Fibroblast of skin of left biceps (primary cell): ENCODE results near the gene DGKI.
"Not testable (repeated sequence)": the region's sequence is repeated elsewhere in the genome, so short reads cannot be mapped to it uniquely, and the experiment has no call there.

ENCODE experiments used
- DNase-seq, 2 experiments: peaks; one replicate each; pipeline ENCODE4 v3.0.0-alpha.2; 2013; ENCODE audit warnings: low read depth in 2 of 2

Gene DGKI

GRCh38 chr7:137835486-137836112 lies 11.2 kb downstream of the DGKI start:
- DNase-seq = no peak

- no peak for DNase-seq
Observed at GRCh38 chr7:137834552-137834951, 12.2 kb downstream of the DGKI start.

- DNase-seq = not testable (repeated sequence)
Observed at GRCh38 chr7:137832990-137833389, 13.8 kb downstream of the DGKI start.

- DNase-seq = no peak
Observed at GRCh38 chr7:137832382-137832781, 14.4 kb downstream of the DGKI start.

GRCh38 chr7:137831555-137831954 lies 15.2 kb downstream of the DGKI start:
- not testable (repeated sequence) for DNase-seq

GRCh38 chr7:137829337-137829992 lies 17.3 kb downstream of the DGKI start:
- no peak for DNase-seq

- DNase-seq = no peak
Observed at GRCh38 chr7:137828456-137828855, 18.3 kb downstream of the DGKI start.

- DNase-seq = no peak
Observed at GRCh38 chr7:137825489-137825888, 21.3 kb downstream of the DGKI start.

- peak; percentile 25 to 37 for DNase-seq
Observed at GRCh38 chr7:137820677-137821420, 25.9 kb downstream of the DGKI start.

- no peak for DNase-seq
Observed at GRCh38 chr7:137820156-137820555, 26.6 kb downstream of the DGKI start.

GRCh38 chr7:137818036-137818435 lies 28.7 kb downstream of the DGKI start:
- no peak for DNase-seq

- DNase-seq = peak in 1 of 2 experiments; percentile 3
Observed at GRCh38 chr7:137816696-137817320, 30.0 kb downstream of the DGKI start.

- DNase-seq = no peak
Observed at GRCh38 chr7:137813541-137813940, 33.2 kb downstream of the DGKI start.

- DNase-seq = no peak
Observed at GRCh38 chr7:137810248-137810647, 36.5 kb downstream of the DGKI start.

GRCh38 chr7:137804836-137805235 lies 41.9 kb downstream of the DGKI start:
- no peak for DNase-seq

- no peak for DNase-seq
Observed at GRCh38 chr7:137801491-137801890, 45.3 kb downstream of the DGKI start.

GRCh38 chr7:137801003-137801402 lies 45.8 kb downstream of the DGKI start:
- DNase-seq = peak in 1 of 2 experiments; percentile 4

GRCh38 chr7:137798073-137798763 lies 48.6 kb downstream of the DGKI start:
- no peak for DNase-seq

GRCh38 chr7:137795211-137795610 lies 51.6 kb downstream of the DGKI start:
- DNase-seq = no peak

GRCh38 chr7:137791930-137792329 lies 54.8 kb downstream of the DGKI start:
- DNase-seq = no peak

- DNase-seq = no peak
Observed at GRCh38 chr7:137790828-137791227, 55.9 kb downstream of the DGKI start.
